ENCODE results near the gene ADAMTS8. TPM values are rescaled to one million over a fixed set of nuclear protein-coding genes. Genes with fewer than 3 reads are reported as not detected.
"Not testable (repeated sequence)": the region's sequence is repeated elsewhere in the genome, so short reads cannot be mapped to it uniquely, and the experiment has no call there.

The ADAMTS8 gene
- total and polyA plus RNA-seq, 9 of the 15 experiments (the other 6 are each of a cell fraction or from before 2014, with no cell fraction given), result not detected

DNA sequence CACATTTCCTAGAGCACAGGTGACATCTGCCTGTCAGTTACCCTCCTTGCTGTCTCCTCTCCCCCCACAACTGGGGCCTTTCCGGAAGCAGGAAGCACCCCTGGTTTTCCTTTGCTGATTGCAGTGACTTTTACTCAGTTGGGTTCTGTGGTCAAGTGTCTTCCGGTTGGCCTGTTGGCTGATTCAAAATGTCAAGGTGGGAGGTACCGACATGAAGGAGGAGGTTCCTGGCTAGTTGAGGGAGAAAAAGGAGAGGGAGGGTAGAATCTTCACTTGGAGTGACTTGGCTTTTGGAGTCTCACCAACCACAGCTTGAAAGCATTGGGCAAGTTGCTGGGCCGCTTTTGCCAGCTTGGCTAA lies 10.7 kb upstream of the ADAMTS8 start (continued):
- TF ChIP-seq, protein P1, sequence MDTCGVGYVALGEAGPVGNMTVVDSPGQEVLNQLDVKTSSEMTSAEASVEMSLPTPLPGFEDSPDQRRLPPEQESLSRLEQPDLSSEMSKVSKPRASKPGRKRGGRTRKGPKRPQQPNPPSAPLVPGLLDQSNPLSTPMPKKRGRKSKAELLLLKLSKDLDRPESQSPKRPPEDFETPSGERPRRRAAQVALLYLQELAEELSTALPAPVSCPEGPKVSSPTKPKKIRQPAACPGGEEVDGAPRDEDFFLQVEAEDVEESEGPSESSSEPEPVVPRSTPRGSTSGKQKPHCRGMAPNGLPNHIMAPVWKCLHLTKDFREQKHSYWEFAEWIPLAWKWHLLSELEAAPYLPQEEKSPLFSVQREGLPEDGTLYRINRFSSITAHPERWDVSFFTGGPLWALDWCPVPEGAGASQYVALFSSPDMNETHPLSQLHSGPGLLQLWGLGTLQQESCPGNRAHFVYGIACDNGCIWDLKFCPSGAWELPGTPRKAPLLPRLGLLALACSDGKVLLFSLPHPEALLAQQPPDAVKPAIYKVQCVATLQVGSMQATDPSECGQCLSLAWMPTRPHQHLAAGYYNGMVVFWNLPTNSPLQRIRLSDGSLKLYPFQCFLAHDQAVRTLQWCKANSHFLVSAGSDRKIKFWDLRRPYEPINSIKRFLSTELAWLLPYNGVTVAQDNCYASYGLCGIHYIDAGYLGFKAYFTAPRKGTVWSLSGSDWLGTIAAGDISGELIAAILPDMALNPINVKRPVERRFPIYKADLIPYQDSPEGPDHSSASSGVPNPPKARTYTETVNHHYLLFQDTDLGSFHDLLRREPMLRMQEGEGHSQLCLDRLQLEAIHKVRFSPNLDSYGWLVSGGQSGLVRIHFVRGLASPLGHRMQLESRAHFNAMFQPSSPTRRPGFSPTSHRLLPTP (IDR thresholded peaks at IDR 0.05; ENCODE audit: borderline replicate concordance, extremely low read depth, insufficient read length), result no peak

- H3K9me3 ChIP-seq (replicated peaks; ENCODE audit: control insufficient read depth, insufficient read depth, low read depth, low read length); POLR2A ChIA-PET; ATAC-seq; H3K36me3 ChIP-seq (ENCODE audit: control insufficient read depth, insufficient read depth, low read length); BruUV-seq (replicated peaks); H3K79me2 ChIP-seq (ENCODE audit: control insufficient read depth, insufficient read depth, low read length); H3K4me2 ChIP-seq (ENCODE audit: insufficient read depth, low read length); H4K20me1 ChIP-seq (replicated peaks; ENCODE audit: control insufficient read depth, insufficient read depth, low read length); FAIRE-seq; DNase-seq (ENCODE audit: extremely low read depth in 1 of 4, low spot score in 3 of 4); H2AFZ ChIP-seq (ENCODE audit: low read depth, low read length); H3K9me1 ChIP-seq (ENCODE audit: control insufficient read depth, insufficient read depth, low read length); H3K4me1 ChIP-seq (replicated peaks in 1 of 2; ENCODE audit: control insufficient read depth in 2 of 2, insufficient read depth in 2 of 2, low read length in 2 of 2); H3K27ac ChIP-seq (ENCODE audit: extremely low read depth, low read depth, low read length); H3K4me3 ChIP-seq; H3K9ac ChIP-seq (ENCODE audit: insufficient read depth in 1 of 2, low read depth in 2 of 2, low read length in 2 of 2); intact Hi-C loops (cut with micrococcal nuclease): not testable (repeated sequence)
- CTCF ChIA-PET (ENCODE audit: low intra/inter-chr PET ratio), result interaction anchor here (8.5 kb wide), 1 partner anchor 423 kb away, joined by 259 read pairs; no protein-coding TSS in a partner anchor
- TF ChIP-seq ZNF512 (tag; IDR thresholded peaks at IDR 0.05), result peak; percentile 64
- H3K27me3 ChIP-seq (ENCODE audit: control insufficient read depth in 2 of 2, insufficient read depth in 2 of 2, low read length in 2 of 2), result peaks cover 3 to 22% of the 10 kb centered on the region in 2 experiments; a peak in 3 of 5 replicates
- whole genome bisulfite sequencing (ENCODE audit: insufficient coverage, low coverage, missing lambda C conversion rate), result 0% methylated on average over 5 of the region's 10 CpGs
- in situ Hi-C loops (cut with MboI), result loop anchor here (5.0 kb wide), 1 partner anchor 429 kb away; no protein-coding TSS in a partner anchor
Measured at GRCh38 chr11:130438401-130439159, 10.2 kb upstream of the ADAMTS8 start.
